Psoas muscle (tissue), 8 donors: ENCODE measurements around the gene MIXL1. TPM values are rescaled to one million over a fixed set of nuclear protein-coding genes. Genes with fewer than 3 reads are reported as not detected.
"Not testable (repeated sequence)": the region's sequence is repeated elsewhere in the genome, so short reads cannot be mapped to it uniquely, and the experiment has no call there.

ENCODE experiments used
- ATAC-seq, 4 donors: fragments of 200-7000 bp; cut with Tn5 transposase; one replicate each; pipeline ENCODE4 v1.9.1; 2020; ENCODE audit warnings: moderate library complexity in 3 of 4, mild to moderate bottlenecking in 2 of 4
- DNase-seq, 2 donors: peaks; one replicate each; pipeline ENCODE4 v3.0.0-alpha.2; 2020
- H3K27ac ChIP-seq: fragments of 200-600 bp; one replicate; pipeline ENCODE4 v1.8.0; 2022
- H3K27me3 ChIP-seq, 3 donors: fragments of 200-600 bp in 1 of 3; one replicate each; pipeline versions ENCODE4 v1.6.1 to v1.8.0; 2013 to 2022; ENCODE audit warnings: low read length in 2 of 3, mild to moderate bottlenecking in 2 of 3, moderate library complexity in 1 of 3; ENCODE audit not compliant: insufficient read depth in 3 of 3
- H3K36me3 ChIP-seq, 2 donors: fragments of 200-600 bp in 1 of 2; one replicate each; pipeline versions ENCODE4 v1.6.1 to v1.8.0; 2013 to 2022; ENCODE audit warnings: low read depth in 1 of 2, mild to moderate bottlenecking in 1 of 2, moderate library complexity in 1 of 2; ENCODE audit not compliant: insufficient read depth in 1 of 2
- H3K4me1 ChIP-seq: fragments of 200-600 bp; one replicate; pipeline ENCODE4 v1.8.0; 2022
- H3K4me3 ChIP-seq: fragments of 200-600 bp; one replicate; pipeline ENCODE4 v1.8.0; 2022; ENCODE audit warnings: mild to moderate bottlenecking
- H3K9me3 ChIP-seq: fragments of 200-600 bp; one replicate; pipeline ENCODE4 v1.8.0; 2022
- WGBS, 3 donors: extraction: QIAGEN DNeasy Blood & Tissue Kit; methylation state at CpG; one replicate each; pipeline versions ENCODE4 v1.1.6 to v1.1.7; 2013; 5-methylcytosine and 5-hydroxymethylcytosine counted together
- intact Hi-C, 2 donors: fragments of 100-400 bp; cut with DNase I; formaldehyde crosslinking; loops; one replicate each; pipeline versions ENCODE4 v1.11.0 to v1.14.2; 2022
- polyA plus RNA-seq, 3 donors: library from polyadenylated mRNA; stranded (reverse); fragments of 200-250 nt; gene quantifications; one replicate each; pipeline ENCODE4 v1.2.3, GENCODE V29; 2013
- total RNA-seq, 4 donors: library from RNA; stranded (reverse); fragmentation: NEBNext Ultra II Directional in 2 of 4; extraction: Animal tissue kit (Norgen Biotek cat#: 25700) in 2 of 4; gene quantifications; one replicate each; pipeline versions ENCODE4 v1.2.1 to v1.2.4, GENCODE V29; 2021 to 2023
- TF ChIP-seq, protein P1 (sequence below): fragments of 200-600 bp; IDR thresholded peaks from one replicate; pipeline ENCODE4 v1.8.0; 2022; ENCODE audit warnings: antibody characterized with exemption
- donor health status: healthy with polysubstance abuse.
- donor health status: DM: no; HTN: no; CAD: no; lungs with moderate emphysema.
- donor health status: Bipolar disorder and iron deficiency.
- donor health status: healthy.
- donor health status: DM: yes; HTN: yes; CAD: no.
- donor health status: DM: no; HTN: no; CAD: no.
- donor health status: DM: no; HTN: no; CAD: no.
- donor health status: DM: yes; HTN: yes; CAD: no.

The MIXL1 gene
- total and polyA plus RNA-seq, 7 donors, result 0.01 TPM; not detected in 6

DNA sequence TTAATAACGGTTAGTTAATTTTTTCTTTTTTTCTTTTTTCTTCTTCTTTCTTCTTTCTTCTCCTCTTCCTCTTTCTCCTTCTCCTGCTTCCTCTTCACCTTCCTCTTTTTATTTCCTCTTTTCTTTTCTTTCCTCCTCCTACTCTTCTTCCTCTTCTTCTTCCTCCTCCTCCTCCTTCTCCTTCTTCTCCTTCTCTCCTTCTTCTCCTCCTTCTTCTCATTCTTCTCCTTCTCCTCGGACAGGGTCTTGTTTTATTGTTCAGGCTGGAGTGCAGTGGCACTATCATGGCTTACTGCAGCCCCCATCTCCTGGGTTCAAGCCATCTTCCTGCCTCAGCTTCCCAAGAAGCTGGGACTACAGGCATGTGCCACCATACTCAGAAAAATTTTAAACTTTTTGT is 23.5 kb upstream of the MIXL1 start:
- WGBS, 3 donors, result 67 to 69% (median 68%) methylated on average over 2 of the region's 2 CpGs
- no peaks in the 10 kb centered on the region for H3K36me3 ChIP-seq
- no peak overlapping the region for H3K4me3 ChIP-seq
- DNase-seq, result no peak
- no peaks in the 10 kb centered on the region for H3K4me1 ChIP-seq
- no peaks in the 10 kb centered on the region for H3K27me3 ChIP-seq
- no peak for ATAC-seq
- no peaks in the 10 kb centered on the region for H3K9me3 ChIP-seq
- intact Hi-C loops, result no loop called here
- TF ChIP-seq, protein P1, sequence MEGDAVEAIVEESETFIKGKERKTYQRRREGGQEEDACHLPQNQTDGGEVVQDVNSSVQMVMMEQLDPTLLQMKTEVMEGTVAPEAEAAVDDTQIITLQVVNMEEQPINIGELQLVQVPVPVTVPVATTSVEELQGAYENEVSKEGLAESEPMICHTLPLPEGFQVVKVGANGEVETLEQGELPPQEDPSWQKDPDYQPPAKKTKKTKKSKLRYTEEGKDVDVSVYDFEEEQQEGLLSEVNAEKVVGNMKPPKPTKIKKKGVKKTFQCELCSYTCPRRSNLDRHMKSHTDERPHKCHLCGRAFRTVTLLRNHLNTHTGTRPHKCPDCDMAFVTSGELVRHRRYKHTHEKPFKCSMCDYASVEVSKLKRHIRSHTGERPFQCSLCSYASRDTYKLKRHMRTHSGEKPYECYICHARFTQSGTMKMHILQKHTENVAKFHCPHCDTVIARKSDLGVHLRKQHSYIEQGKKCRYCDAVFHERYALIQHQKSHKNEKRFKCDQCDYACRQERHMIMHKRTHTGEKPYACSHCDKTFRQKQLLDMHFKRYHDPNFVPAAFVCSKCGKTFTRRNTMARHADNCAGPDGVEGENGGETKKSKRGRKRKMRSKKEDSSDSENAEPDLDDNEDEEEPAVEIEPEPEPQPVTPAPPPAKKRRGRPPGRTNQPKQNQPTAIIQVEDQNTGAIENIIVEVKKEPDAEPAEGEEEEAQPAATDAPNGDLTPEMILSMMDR, result no peak
- no peak overlapping the region for H3K27ac ChIP-seq

DNA sequence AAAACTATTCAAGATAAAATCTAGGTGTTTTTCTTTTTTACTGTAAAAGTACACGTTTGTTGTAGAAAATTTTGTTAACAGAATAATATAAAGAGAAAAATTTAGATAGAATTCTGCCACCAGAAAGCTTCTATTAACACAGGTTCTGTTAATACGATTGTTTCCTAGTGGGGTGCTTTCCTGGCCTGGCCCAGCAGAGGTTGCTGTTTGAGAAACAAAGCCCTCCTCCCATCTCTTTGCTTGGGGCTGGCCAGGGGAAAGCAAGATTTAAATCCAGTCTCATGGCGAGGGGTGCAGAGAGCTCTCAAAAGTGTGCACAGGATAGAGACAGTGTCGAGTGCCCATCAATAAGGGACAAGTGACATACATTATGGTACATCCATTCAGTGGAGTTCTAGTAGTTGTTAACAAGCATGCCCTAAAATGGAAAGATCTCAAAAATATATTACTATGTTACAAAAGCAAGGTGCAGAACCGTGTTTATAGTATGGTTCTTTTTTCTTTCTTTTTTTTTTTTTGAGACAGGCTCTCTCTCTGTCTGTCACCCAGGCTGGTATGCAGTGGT is 22.4 kb upstream of the MIXL1 start:
- DNase-seq (no peak), ATAC-seq (no peak)
- intact Hi-C loops, result no loop called here
- Histone ChIP-seq H3K9me3 (no peaks in the 10 kb centered on the region), H3K27me3 (no peaks in the 10 kb centered on the region), H3K4me1 (no peaks in the 10 kb centered on the region), H3K4me3 (no peak overlapping the region), H3K27ac (no peak overlapping the region), H3K36me3 (no peaks in the 10 kb centered on the region)
- TF ChIP-seq, protein P1, result no peak
- 61 to 62% (median 62%) methylated on average over 5 of the region's 5 CpGs for WGBS, 3 donors

DNA sequence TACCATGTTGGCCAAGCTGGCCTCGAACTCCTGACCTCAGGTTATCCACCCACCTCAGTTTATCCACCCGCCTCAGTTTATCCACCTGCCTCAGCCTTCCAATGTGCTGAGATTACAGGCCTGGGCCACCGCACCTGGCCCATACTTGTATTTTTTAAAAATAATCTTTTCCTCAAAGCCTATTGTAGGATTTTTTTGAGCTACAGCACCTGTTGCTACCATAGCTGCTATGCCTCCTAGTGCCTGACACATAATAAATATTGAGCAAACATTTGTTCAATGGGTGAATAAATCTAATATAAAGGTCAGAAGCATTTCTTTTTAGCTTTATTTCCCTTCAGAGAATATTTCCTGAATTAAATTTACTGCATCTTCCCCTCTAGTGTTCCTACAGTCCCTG is 21.2 kb upstream of the MIXL1 start:
- whole genome bisulfite sequencing, 3 donors, result 87 to 88% (median 88%) methylated on average over 3 of the region's 3 CpGs
- H3K27ac ChIP-seq, result no peak overlapping the region
- H3K27me3 ChIP-seq, result no peaks in the 10 kb centered on the region
- intact Hi-C loops, result no loop called here
- DNase-seq, result no peak
- no peak overlapping the region for H3K4me3 ChIP-seq
- TF ChIP-seq, protein P1, result no peak
- no peaks in the 10 kb centered on the region for H3K36me3 ChIP-seq
- H3K4me1 ChIP-seq, result no peaks in the 10 kb centered on the region
- H3K9me3 ChIP-seq, result no peaks in the 10 kb centered on the region
- no peak for ATAC-seq

DNA sequence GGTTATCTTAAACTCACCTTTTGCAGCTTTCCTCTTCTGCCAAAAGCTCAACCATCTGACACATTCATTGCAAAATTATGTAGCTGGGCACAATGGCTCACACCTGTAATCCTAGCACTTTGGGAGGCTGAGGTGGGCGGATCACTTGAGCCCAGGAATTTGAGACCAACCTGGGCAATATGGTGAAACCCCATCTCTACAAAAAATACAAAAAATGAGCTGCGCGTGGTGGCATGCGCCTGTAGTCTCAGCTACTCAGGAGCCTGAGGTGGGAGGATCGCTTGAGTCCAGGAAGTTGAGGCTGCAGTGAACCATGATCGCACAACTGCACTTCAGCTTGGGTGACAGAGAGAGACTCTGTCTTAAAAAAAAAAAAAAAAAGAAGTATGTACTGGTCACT is 20.8 kb upstream of the MIXL1 start:
- H3K27me3 ChIP-seq, ATAC-seq, DNase-seq, intact Hi-C loops, H3K9me3 ChIP-seq, H3K4me1 ChIP-seq, H3K27ac ChIP-seq, H3K4me3 ChIP-seq, H3K36me3 ChIP-seq: not testable (repeated sequence)
- WGBS, 3 donors, result 80 to 87% (median 84%) methylated on average over 6 of the region's 6 CpGs

DNA sequence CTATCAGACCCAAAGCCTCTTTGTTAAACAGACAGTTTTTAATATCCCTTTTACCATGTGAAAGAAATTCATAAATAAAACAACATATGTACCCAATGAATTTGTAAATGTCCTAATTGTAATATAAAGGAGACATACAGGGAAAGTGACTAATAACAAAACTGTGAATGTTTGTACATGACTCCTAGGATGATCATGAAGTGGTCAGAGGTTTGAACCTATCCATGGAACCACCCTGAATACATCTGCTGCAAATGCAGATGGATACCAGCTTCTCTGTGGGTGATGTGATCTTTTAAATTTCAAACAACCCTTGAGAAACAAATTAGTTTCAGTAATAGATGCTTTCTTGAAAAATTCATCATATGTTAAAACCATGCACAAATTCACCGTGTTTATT is 20.2 kb upstream of the MIXL1 start:
- Histone ChIP-seq H3K36me3 (no peaks in the 10 kb centered on the region), H3K9me3 (no peaks in the 10 kb centered on the region), H3K27me3 (no peaks in the 10 kb centered on the region), H3K4me3 (no peak overlapping the region), H3K4me1 (no peaks in the 10 kb centered on the region), H3K27ac (no peak overlapping the region)
- intact Hi-C loops, result no loop called here
- DNase-seq (no peak), ATAC-seq (no peak)
- TF ChIP-seq, protein P1, result no peak
- WGBS, 3 donors, result 78 to 95% (median 80%) methylated on average over 1 of the region's 1 CpG
